CD14-positive monocyte (primary cell): ENCODE data around the gene CASP10. TPM values are rescaled to one million over a fixed set of nuclear protein-coding genes. Genes with fewer than 3 reads are reported as not detected.
A peak's percentile ranks its signal among the peaks of the same experiment; 100 is the strongest.

Experiments
- DNase-seq, 3 donors: peaks; one replicate each; pipeline ENCODE4 v3.0.0-alpha.2; 2011 to 2022
- H2AFZ ChIP-seq: 2 replicates; pipeline ENCODE4 v1.6.0; 2012; ENCODE audit warnings: mild to moderate bottlenecking, low read depth, low read length, inconsistent platforms; ENCODE audit not compliant: insufficient read depth, poor library complexity, severe bottlenecking
- H3K27ac ChIP-seq, 2 donors: 1 replicate in 1 of 2; 2 replicates in 1 of 2; pipeline ENCODE4 v1.5.1; 2012 to 2013; ENCODE audit warnings: low read length in 2 of 2, control low read depth in 1 of 2, inconsistent platforms in 1 of 2, low read depth in 1 of 2, mild to moderate bottlenecking in 1 of 2
- H3K27me3 ChIP-seq, 2 donors: one replicate each; pipeline versions ENCODE4 v1.6.0 to v1.6.1; 2011 to 2013; ENCODE audit warnings: low read length in 2 of 2; ENCODE audit not compliant: control insufficient read depth in 2 of 2, insufficient read depth in 2 of 2
- H3K36me3 ChIP-seq, 2 donors: replicated peaks in 1 of 2; 1 replicate in 1 of 2; 2 replicates in 1 of 2; pipeline versions ENCODE4 v1.5.1 to v1.6.1; 2012 to 2013; ENCODE audit warnings: low read length in 2 of 2, control low read depth in 1 of 2, inconsistent platforms in 1 of 2, mild to moderate bottlenecking in 1 of 2; ENCODE audit not compliant: insufficient read depth in 2 of 2, control insufficient read depth in 1 of 2
- H3K4me1 ChIP-seq, 2 donors: 1 replicate in 1 of 2; 2 replicates in 1 of 2; pipeline versions ENCODE4 v1.5.1 to v1.6.1; 2012 to 2013; ENCODE audit warnings: low read length in 2 of 2, control low read depth in 1 of 2, inconsistent platforms in 1 of 2, mild to moderate bottlenecking in 1 of 2, moderate library complexity in 1 of 2; ENCODE audit not compliant: insufficient read depth in 2 of 2, control insufficient read depth in 1 of 2
- H3K4me2 ChIP-seq: replicated peaks from 2 replicates; pipeline ENCODE3; 2012; ENCODE audit warnings: low read length, moderate library complexity, mild to moderate bottlenecking; ENCODE audit not compliant: poor library complexity, severe bottlenecking; ENCODE audit errors: extremely low read depth
- H3K4me3 ChIP-seq, 3 experiments: fragments of 200-600 bp in 1 of 3; sonication (generic) in 1 of 3; replicated peaks in 1 of 3; 1 replicate in 2 of 3; 2 replicates in 1 of 3; pipeline ENCODE4 v1.5.1; 2011 to 2013; ENCODE audit warnings: low read length in 3 of 3, mild to moderate bottlenecking in 3 of 3, control low read depth in 2 of 3, low read depth in 2 of 3, inconsistent platforms in 1 of 3, moderate library complexity in 1 of 3
- H3K79me2 ChIP-seq: 2 replicates; pipeline ENCODE4 v1.6.0; 2012; ENCODE audit warnings: mild to moderate bottlenecking, control low read depth, inconsistent platforms, low read length, moderate library complexity; ENCODE audit not compliant: insufficient read depth
- H3K9ac ChIP-seq: 2 replicates; pipeline ENCODE4 v1.6.0; 2017; ENCODE audit warnings: low read length, mild to moderate bottlenecking; ENCODE audit not compliant: insufficient read depth, poor library complexity, severe bottlenecking
- H3K9me3 ChIP-seq, 2 donors: replicated peaks in 1 of 2; 1 replicate in 1 of 2; 2 replicates in 1 of 2; pipeline versions ENCODE4 v1.5.1 to v1.6.1; 2012 to 2013; ENCODE audit warnings: low read length in 2 of 2, control low read depth in 1 of 2; ENCODE audit not compliant: control insufficient read depth in 1 of 2, insufficient read depth in 1 of 2
- H4K20me1 ChIP-seq: 2 replicates; pipeline ENCODE4 v1.6.0; 2012; ENCODE audit warnings: mild to moderate bottlenecking, low read length, control low read depth, moderate library complexity; ENCODE audit not compliant: insufficient read depth
- H3K27ac Mint-ChIP-seq, 7 donors: one replicate each; pipeline ENCODE4 v1.8.0; 2020; ENCODE audit warnings: mild to moderate bottlenecking in 7 of 7, mixed read lengths in 7 of 7, moderate library complexity in 6 of 7, inconsistent platforms in 2 of 7
- H3K27me3 Mint-ChIP-seq, 3 donors: one replicate each; pipeline ENCODE4 v1.8.0; 2021 to 2022; ENCODE audit warnings: low read depth in 3 of 3, mild to moderate bottlenecking in 3 of 3, mixed read lengths in 3 of 3, moderate library complexity in 3 of 3, inconsistent platforms in 1 of 3
- H3K36me3 Mint-ChIP-seq, 2 donors: one replicate each; pipeline ENCODE4 v1.8.0; 2020; ENCODE audit warnings: mixed read lengths in 2 of 2, inconsistent platforms in 1 of 2, mild to moderate bottlenecking in 1 of 2
- H3K4me1 Mint-ChIP-seq: one replicate; pipeline ENCODE4 v1.8.0; 2020; ENCODE audit warnings: mild to moderate bottlenecking, mixed read lengths
- H3K4me3 Mint-ChIP-seq, 2 donors: one replicate each; pipeline ENCODE4 v1.8.0; 2020; ENCODE audit warnings: mild to moderate bottlenecking in 2 of 2, mixed read lengths in 2 of 2, moderate library complexity in 1 of 2
- H3K9me3 Mint-ChIP-seq, 7 donors: one replicate each; pipeline ENCODE4 v1.8.0; 2020 to 2022; ENCODE audit warnings: mixed read lengths in 7 of 7, mild to moderate bottlenecking in 6 of 7, moderate library complexity in 6 of 7, inconsistent platforms in 2 of 7
- CTCF ChIP-seq: fragments of 200-600 bp; IDR thresholded peaks from one replicate; pipeline ENCODE4 v1.8.0; 2022; ENCODE audit warnings: antibody characterized with exemption, mild to moderate bottlenecking
- WGBS: methylation state at CpG from one replicate; pipeline ENCODE4 v1.1.5; 2013; ENCODE audit warnings: missing lambda C conversion rate; ENCODE audit not compliant: insufficient coverage; 5-methylcytosine and 5-hydroxymethylcytosine counted together
- intact Hi-C, 2 donors: fragments of 100-400 bp; cut with micrococcal nuclease; formaldehyde crosslinking; loops; one replicate each; pipeline versions ENCODE4 v1.15.0 to v1.15.1; 2023
- polyA plus RNA-seq, 3 donors: library from polyadenylated mRNA; depleted of rRNA in 1 of 3; unstranded in 2 of 3; stranded (reverse) in 1 of 3; fragments of 300-500 nt in 2 of 3; fragments of >200 nt in 1 of 3; fragmentation: Illumina TruSeq in 2 of 3; gene quantifications; 1 replicate in 2 of 3; 2 replicates in 1 of 3; pipeline ENCODE4 v1.2.3, GENCODE V29; 2012 to 2021

Gene CASP10
- polyA plus RNA-seq, 3 donors, result 17.7 to 23.3 (median 18.9) TPM

GRCh38 chr2:201232467-201232815 is 49.5 kb downstream of the CASP10 start:
- Histone ChIP-seq H3K27ac (peak overlapping the region in 1 of 2 donors; percentile 76), H3K27me3 (no peaks in the 10 kb centered on the region), H3K79me2 (peaks cover 46% of the 10 kb centered on the region), H3K9ac (no peak overlapping the region), H2AFZ (no peak overlapping the region), H3K36me3 (no peaks in the 10 kb centered on the region), H3K9me3 (no peaks in the 10 kb centered on the region), H4K20me1 (no peaks in the 10 kb centered on the region), H3K4me2 (peak overlapping the region; percentile 80), H3K4me1 (peaks cover 54 to 66% of the 10 kb centered on the region in 2 donors), H3K4me3 (peak overlapping the region in 1 of 3 experiments; percentile 92)
- intact Hi-C loops, result loop anchor here (5.0 to 10.0 kb wide), 3 partner anchors 50 to 338 kb away; partner anchors contain the start of genes CASP10 (in 2 of the 2), STRADB (in 1 of the 2) and TRAK2 (in 1 of the 2)
- H3K36me3 Mint-ChIP-seq, result no peaks in the 10 kb centered on the region
- WGBS, result no CpG with 5 or more reads among the region's 3 CpGs
- peak overlapping the region in 3 of 7 donors; percentile 73 to 94 (median 92) for H3K27ac Mint-ChIP-seq
- no peak overlapping the region for H3K4me3 Mint-ChIP-seq
- peaks cover 58% of the 10 kb centered on the region for H3K4me1 Mint-ChIP-seq
- no peaks in the 10 kb centered on the region for H3K9me3 Mint-ChIP-seq
- peak; percentile 59 for TF ChIP-seq CTCF
- DNase-seq, result no peak
- H3K27me3 Mint-ChIP-seq, result peaks cover 0 to 2% (median 2%) of the 10 kb centered on the region in 3 donors

- Histone ChIP-seq H3K79me2 (peaks cover 55% of the 10 kb centered on the region), H3K4me3 (peak overlapping the region; percentile 70 to 99 (median 92)), H4K20me1 (no peaks in the 10 kb centered on the region), H3K4me2 (peak overlapping the region; percentile 80), H3K27ac (peak overlapping the region; percentile 71 to 90), H3K27me3 (no peaks in the 10 kb centered on the region), H3K9me3 (no peaks in the 10 kb centered on the region), H3K36me3 (no peaks in the 10 kb centered on the region), H3K9ac (peak overlapping the region; percentile 70), H2AFZ (peak overlapping the region; percentile 88), H3K4me1 (peaks cover 62 to 75% of the 10 kb centered on the region in 2 donors)
- WGBS, result 0% methylated on average over 5 of the region's 8 CpGs
- Mint-ChIP-seq H3K27me3 (peaks cover 0 to 2% (median 0%) of the 10 kb centered on the region in 3 donors), H3K4me3 (peak overlapping the region; percentile 91 to 94), H3K4me1 (peaks cover 63% of the 10 kb centered on the region), H3K27ac (peak overlapping the region; percentile 90 to 96 (median 94)), H3K9me3 (no peaks in the 10 kb centered on the region), H3K36me3 (no peaks in the 10 kb centered on the region)
- no peak for TF ChIP-seq CTCF
- peak; percentile 82 to 87 (median 85) for DNase-seq
- intact Hi-C loops, result loop anchor here (5.0 to 10.0 kb wide), 3 partner anchors 51 to 339 kb away; partner anchors contain the start of genes CASP10 (in 2 of the 2), STRADB (in 1 of the 2) and TRAK2 (in 1 of the 2)
Observed at GRCh38 chr2:201233192-201233811, 50.4 kb downstream of the CASP10 start.
